Pulmonary artery endothelial cell (primary cell): ENCODE results near the gene CAPS2. TPM values are rescaled to one million over a fixed set of nuclear protein-coding genes. Genes with fewer than 3 reads are reported as not detected.

Source experiments
- DNase-seq: peaks from one replicate; pipeline ENCODE4 v3.0.0-alpha.2; 2011; ENCODE audit warnings: low read depth, low spot score
- total RNA-seq: library from RNA; depleted of rRNA; stranded (reverse); fragments of >200 nt; gene quantifications from 2 replicates; pipeline ENCODE4 v1.2.3, GENCODE V29; 2014

CAPS2 gene
- total RNA-seq, 1 donor from 2014 or later: 1.7 TPM

GRCh38 chr12:75305412-75306332 is 24.5 kb downstream of the CAPS2 start:
- no peak for DNase-seq

GRCh38 chr12:75302781-75303180 is 27.3 kb downstream of the CAPS2 start:
- no peak for DNase-seq

- DNase-seq: no peak
Measured at GRCh38 chr12:75302225-75302624, 27.9 kb downstream of the CAPS2 start.

- DNase-seq: no peak
Measured at GRCh38 chr12:75294797-75295196, 35.3 kb downstream of the CAPS2 start.

- DNase-seq: no peak
Measured at GRCh38 chr12:75294336-75294735, 35.8 kb downstream of the CAPS2 start.

- no peak for DNase-seq
Measured at GRCh38 chr12:75291014-75291413, 39.1 kb downstream of the CAPS2 start.

- no peak for DNase-seq
Measured at GRCh38 chr12:75289753-75290152, 40.4 kb downstream of the CAPS2 start.

GRCh38 chr12:75288860-75289259 is 41.3 kb downstream of the CAPS2 start:
- DNase-seq: no peak

GRCh38 chr12:75275702-75276101 is 54.4 kb downstream of the CAPS2 start:
- no peak for DNase-seq

- DNase-seq: no peak
Measured at GRCh38 chr12:75271576-75271975, 58.5 kb downstream of the CAPS2 start.

- no peak for DNase-seq
Measured at GRCh38 chr12:75270157-75270556, 60.0 kb downstream of the CAPS2 start.

GRCh38 chr12:75269209-75269608 is 60.9 kb downstream of the CAPS2 start:
- DNase-seq: no peak

GRCh38 chr12:75260316-75260715 is 69.8 kb downstream of the CAPS2 start:
- no peak for DNase-seq

- DNase-seq: no peak
Measured at GRCh38 chr12:75259143-75259542, 71.0 kb downstream of the CAPS2 start.

- DNase-seq: no peak
Measured at GRCh38 chr12:75257510-75257909, 72.6 kb downstream of the CAPS2 start.

- no peak for DNase-seq
Measured at GRCh38 chr12:75245108-75245507, 85.0 kb downstream of the CAPS2 start.

- DNase-seq: no peak
Measured at GRCh38 chr12:75239987-75240386, 90.1 kb downstream of the CAPS2 start.

GRCh38 chr12:75236206-75236605 is 93.9 kb downstream of the CAPS2 start:
- DNase-seq: no peak

- no peak for DNase-seq
Measured at GRCh38 chr12:75227132-75227531, 103.0 kb downstream of the CAPS2 start.
